GM23248 (cell line): ENCODE data around the gene MYLK3. TPM values are rescaled to one million over a fixed set of nuclear protein-coding genes. Genes with fewer than 3 reads are reported as not detected.

ENCODE experiments used
- DNase-seq: peaks from one replicate; pipeline ENCODE4 v3.0.0-alpha.2; 2015
- H2AFZ ChIP-seq: fragments of 200-600 bp; sonication (generic); 2 replicates; pipeline ENCODE4 v1.6.1; 2016; ENCODE audit warnings: antibody characterized with exemption
- H3F3A ChIP-seq: fragments of 200-600 bp; sonication (generic); 2 replicates; pipeline ENCODE4 v1.6.1; 2016; ENCODE audit warnings: mild to moderate bottlenecking, antibody characterized with exemption, mixed run types; ENCODE audit not compliant: insufficient read depth
- H3K27ac ChIP-seq: fragments of 200-600 bp; sonication (generic); 2 replicates; pipeline ENCODE4 v1.5.1; 2016; ENCODE audit warnings: mild to moderate bottlenecking
- H3K27me3 ChIP-seq: fragments of 200-600 bp; sonication (generic); replicated peaks from 2 replicates; pipeline ENCODE4 v1.6.1; 2016; ENCODE audit warnings: mild to moderate bottlenecking; ENCODE audit not compliant: insufficient read depth
- H3K36me3 ChIP-seq: fragments of 200-600 bp; sonication (generic); 2 replicates; pipeline ENCODE4 v1.6.1; 2016; ENCODE audit warnings: low read depth, mild to moderate bottlenecking
- H3K4me1 ChIP-seq: fragments of 200-600 bp; sonication (generic); 2 replicates; pipeline ENCODE4 v1.6.1; 2016; ENCODE audit warnings: mild to moderate bottlenecking; ENCODE audit not compliant: insufficient read depth
- H3K4me2 ChIP-seq: fragments of 200-600 bp; sonication (generic); one replicate; pipeline ENCODE4 v1.6.1; 2016; ENCODE audit warnings: mild to moderate bottlenecking; ENCODE audit not compliant: unreplicated experiment
- H3K4me3 ChIP-seq: fragments of 200-600 bp; sonication (generic); 2 replicates; pipeline ENCODE4 v1.5.1; 2016; ENCODE audit warnings: mild to moderate bottlenecking
- H3K79me2 ChIP-seq: fragments of 200-600 bp; sonication (generic); 2 replicates; pipeline ENCODE4 v1.6.1; 2016; ENCODE audit warnings: mild to moderate bottlenecking; ENCODE audit not compliant: insufficient read depth
- H3K9ac ChIP-seq: fragments of 200-600 bp; sonication (generic); 2 replicates; pipeline ENCODE4 v1.6.1; 2016; ENCODE audit warnings: mild to moderate bottlenecking
- H3K9me2 ChIP-seq: fragments of 200-600 bp; sonication (generic); 2 replicates; pipeline ENCODE4 v1.6.1; 2016; ENCODE audit warnings: mixed run types, mild to moderate bottlenecking, moderate library complexity; ENCODE audit not compliant: insufficient read depth
- H3K9me3 ChIP-seq: fragments of 200-600 bp; sonication (generic); one replicate; pipeline ENCODE4 v1.6.1; 2017; ENCODE audit warnings: low read depth
- H4K20me1 ChIP-seq: fragments of 200-600 bp; sonication (generic); 2 replicates; pipeline ENCODE4 v1.6.0; 2016; ENCODE audit not compliant: insufficient read depth
- EZH2 ChIP-seq: fragments of 200-600 bp; sonication (generic); IDR thresholded peaks from 2 replicates; pipeline ENCODE4 v1.6.1; 2018; ENCODE audit warnings: antibody characterized with exemption, mild to moderate bottlenecking; ENCODE audit not compliant: insufficient read depth, poor library complexity, severe bottlenecking
- EZH2phosphoT487 ChIP-seq: fragments of 200-600 bp; sonication (generic); IDR thresholded peaks from 2 replicates; pipeline ENCODE4 v1.6.1; 2018; ENCODE audit warnings: antibody characterized with exemption, moderate library complexity, mild to moderate bottlenecking, low read depth; ENCODE audit not compliant: insufficient read depth
- WGBS, 2 experiments: methylation state at CpG; one replicate each; pipeline ENCODE4 v1.1.6; 2015 to 2017; ENCODE audit warnings: low lambda C conversion rate in 2 of 2, low coverage in 1 of 2; ENCODE audit errors: missing lambda C conversion rate in 2 of 2; 5-methylcytosine and 5-hydroxymethylcytosine counted together
- in situ Hi-C: fragments of 300-500 bp; cut with MboI; formaldehyde crosslinking; loops from 2 replicates; pipeline ENCODE4 v1.15.0; 2020
- polyA plus RNA-seq: library from polyadenylated mRNA; unstranded; fragments of >200 nt; fragmentation: Nextera tagmentation; extraction: Ambion mirVana; gene quantifications from 2 replicates; pipeline ENCODE4 v1.2.1, GENCODE V29; 2016
- total RNA-seq: library from RNA; depleted of rRNA; stranded (reverse); fragments of >200 nt; shearing (Covaris generic); gene quantifications from 2 replicates; pipeline ENCODE4 v1.2.3, GENCODE V29; 2014

MYLK3 gene
- total and polyA plus RNA-seq, 2 experiments from 2014 or later = not detected

DNA sequence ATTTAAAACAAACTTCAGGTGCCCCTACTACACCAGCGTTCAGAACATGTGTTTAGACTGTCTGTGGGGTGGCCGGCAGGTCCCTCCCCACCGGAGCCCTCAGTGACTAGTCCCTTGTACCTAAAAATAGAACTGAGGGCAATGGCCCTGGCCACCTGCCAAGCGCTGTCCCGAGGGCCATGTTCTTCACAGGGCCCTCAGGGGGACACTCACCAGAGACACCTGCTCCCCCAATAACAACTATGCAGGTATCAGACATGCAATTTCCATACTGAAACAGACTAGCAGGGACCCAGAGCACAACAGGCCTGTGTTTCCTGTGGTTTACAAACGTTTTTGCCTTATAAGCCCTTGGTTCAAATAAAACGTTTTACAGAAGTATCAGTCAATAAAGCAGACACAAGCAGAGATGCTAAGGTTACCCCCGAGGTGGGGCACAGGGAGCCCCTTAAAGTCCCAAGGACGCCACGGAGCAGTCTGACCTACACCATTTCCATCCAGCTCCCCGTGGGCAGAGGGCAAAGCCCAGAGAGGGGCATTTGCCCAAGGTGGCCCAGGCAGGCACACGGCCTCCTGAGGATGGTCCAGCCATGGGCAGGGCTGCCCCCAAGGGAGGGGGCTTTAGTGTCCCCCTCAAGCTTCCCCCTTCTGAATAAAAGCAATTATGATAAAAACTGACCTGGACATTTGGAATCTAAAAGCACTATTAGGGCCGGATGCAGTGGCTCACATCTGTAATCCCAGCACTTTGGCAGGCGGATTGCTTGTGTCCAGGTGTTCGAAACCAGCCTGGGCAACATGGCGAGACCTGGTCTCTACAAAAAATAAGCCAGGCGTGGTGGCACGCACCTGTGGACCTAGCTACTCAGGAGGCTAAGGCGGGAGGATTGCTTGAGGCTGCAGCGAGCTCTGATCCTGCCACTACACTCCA, 896 bp upstream of the MYLK3 start:
- no peaks in the 10 kb centered on the region for H3K36me3 ChIP-seq
- no peaks in the 10 kb centered on the region for H3K27me3 ChIP-seq
- no peaks in the 10 kb centered on the region for H4K20me1 ChIP-seq
- H3K9ac ChIP-seq = no peak overlapping the region
- no peak overlapping the region for H3K4me2 ChIP-seq
- H3K4me1 ChIP-seq = no peaks in the 10 kb centered on the region
- no peak overlapping the region for H3K27ac ChIP-seq
- in situ Hi-C loops = no loop called here
- H3K9me2 ChIP-seq = no peaks in the 10 kb centered on the region
- no peak overlapping the region for H3K4me3 ChIP-seq
- WGBS, 2 experiments = 60 to 64% methylated on average over 20 of the region's 20 CpGs
- no peaks in the 10 kb centered on the region for H3K79me2 ChIP-seq
- no peak for TF ChIP-seq EZH2
- TF ChIP-seq EZH2phosphoT487 = no peak
- no peaks in the 10 kb centered on the region for H3F3A ChIP-seq
- no peaks in the 10 kb centered on the region for H3K9me3 ChIP-seq
- no peak overlapping the region for H2AFZ ChIP-seq
- DNase-seq = no peak

DNA sequence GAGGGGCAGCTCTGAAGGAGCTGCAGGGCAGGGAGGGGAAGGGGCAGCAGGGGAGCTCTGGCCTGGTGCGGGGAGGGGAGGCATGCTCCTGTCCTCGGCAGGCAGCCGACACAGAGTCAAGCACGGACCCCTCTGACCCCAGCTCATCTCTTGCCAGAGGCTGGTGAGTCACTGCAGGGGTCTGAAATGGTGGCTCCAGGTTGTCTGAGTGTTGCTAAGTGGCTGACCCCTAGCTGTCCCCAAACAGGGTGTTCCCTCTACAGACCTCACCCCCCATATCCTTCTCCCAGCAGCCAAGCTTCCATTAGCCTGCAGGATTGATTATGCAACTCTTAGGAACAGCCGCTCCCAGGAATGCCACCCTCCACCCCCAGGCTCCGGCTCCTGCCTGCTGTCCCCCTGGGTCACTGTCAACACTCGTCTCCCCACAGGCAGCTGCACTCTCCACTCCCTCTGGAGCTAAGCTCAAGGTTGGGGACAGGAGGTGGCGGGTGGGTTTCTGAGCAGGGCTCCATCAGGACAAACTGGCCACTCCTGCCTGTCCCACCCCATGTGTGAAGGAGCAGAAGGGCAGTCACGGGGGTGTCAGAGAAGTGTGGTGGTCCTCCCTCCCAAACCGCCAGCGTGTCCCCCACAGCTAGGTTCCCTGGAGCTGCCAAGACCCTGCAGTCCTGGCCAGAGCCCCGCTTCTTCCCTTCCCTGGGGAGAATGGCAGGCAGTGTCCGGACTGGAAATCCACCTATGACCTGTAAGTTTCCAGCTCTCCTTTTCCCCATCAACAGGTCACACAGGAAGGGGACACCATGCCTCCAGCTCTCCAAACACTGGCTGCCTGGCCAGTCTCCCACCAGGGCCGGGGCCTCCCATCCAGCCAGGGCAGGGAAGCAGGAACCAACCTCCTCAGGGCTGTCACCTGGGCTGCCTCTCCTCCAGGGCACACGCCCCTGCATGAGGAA, 1.0 kb downstream of the MYLK3 start:
- H3K9ac ChIP-seq = no peak overlapping the region
- no peaks in the 10 kb centered on the region for H3K9me3 ChIP-seq
- H3K27ac ChIP-seq = no peak overlapping the region
- no peak overlapping the region for H3K4me2 ChIP-seq
- no peak overlapping the region for H3K4me3 ChIP-seq
- no peak for DNase-seq
- H4K20me1 ChIP-seq = no peaks in the 10 kb centered on the region
- no peak for TF ChIP-seq EZH2phosphoT487
- TF ChIP-seq EZH2 = no peak
- H3K27me3 ChIP-seq = no peaks in the 10 kb centered on the region
- H3K4me1 ChIP-seq = 0 out of 2 replicates have a peak, but pooled peaks cover 5% of the 10 kb centered on the region
- no peaks in the 10 kb centered on the region for H3F3A ChIP-seq
- H3K9me2 ChIP-seq = no peaks in the 10 kb centered on the region
- 56 to 60% methylated on average over 12 to 15 of the region's 15 CpGs for WGBS, 2 experiments
- H3K36me3 ChIP-seq = no peaks in the 10 kb centered on the region
- H3K79me2 ChIP-seq = no peaks in the 10 kb centered on the region
- H2AFZ ChIP-seq = no peak overlapping the region
- in situ Hi-C loops = no loop called here

DNA sequence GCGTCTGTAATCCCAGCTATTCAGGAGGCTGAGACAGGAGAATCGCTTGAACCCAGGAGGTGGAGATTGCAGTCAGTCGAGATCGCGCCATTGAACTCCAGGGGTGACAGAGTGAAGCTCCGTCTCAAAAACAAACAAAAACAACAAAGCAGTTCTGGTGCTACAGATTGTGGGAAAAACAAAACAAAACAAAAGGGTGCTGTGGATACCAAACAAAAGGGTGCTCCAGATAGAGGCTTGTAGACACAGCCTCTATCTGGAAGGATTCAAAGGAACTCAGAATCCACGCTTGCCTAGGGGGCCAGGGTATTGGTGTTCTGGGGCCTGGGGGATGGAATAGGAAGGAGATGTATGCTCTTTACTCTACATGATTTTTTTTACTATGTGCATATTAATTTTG, 2.5 kb downstream of the MYLK3 start:
- in situ Hi-C loops = no loop called here
- Histone ChIP-seq H4K20me1 (no peaks in the 10 kb centered on the region), H3K4me3 (no peak overlapping the region), H3K27me3 (no peaks in the 10 kb centered on the region), H3K27ac (no peak overlapping the region), H3K9ac (no peak overlapping the region), H3K36me3 (no peaks in the 10 kb centered on the region), H3K4me1 (0 out of 2 replicates have a peak, but pooled peaks cover 5% of the 10 kb centered on the region), H3K4me2 (no peak overlapping the region), H3K79me2 (no peaks in the 10 kb centered on the region), H3F3A (no peaks in the 10 kb centered on the region), H2AFZ (no peak overlapping the region), H3K9me2 (no peaks in the 10 kb centered on the region), H3K9me3 (no peaks in the 10 kb centered on the region)
- no peak for TF ChIP-seq EZH2phosphoT487
- TF ChIP-seq EZH2 = no peak
- WGBS, 2 experiments = 84 to 85% methylated on average over 7 of the region's 7 CpGs
- no peak for DNase-seq

DNA sequence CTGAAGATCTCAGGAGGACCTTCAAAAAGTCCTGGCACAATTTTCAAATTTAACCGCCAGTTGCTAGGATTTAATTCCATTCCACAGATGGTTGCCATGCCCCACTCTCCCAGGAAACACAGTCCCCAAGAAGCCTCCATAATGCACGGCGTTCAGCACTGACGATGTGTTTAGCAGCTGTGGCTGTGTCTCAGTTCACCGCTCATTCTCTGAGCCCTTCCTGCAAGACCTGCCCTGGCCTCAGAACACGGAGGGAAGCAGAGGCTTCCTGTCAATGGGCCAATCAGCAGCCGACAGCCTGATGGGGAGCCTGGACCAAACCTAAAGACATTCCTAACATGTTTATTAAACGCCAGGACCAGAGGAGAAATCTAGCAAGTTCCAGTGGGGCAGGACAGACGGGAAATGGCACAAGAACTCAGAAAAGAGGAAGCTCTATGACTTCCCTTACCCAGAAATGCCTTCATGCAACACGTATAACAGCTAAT, 4.9 kb downstream of the MYLK3 start:
- Histone ChIP-seq H3K27ac (no peak overlapping the region), H3K9me3 (no peaks in the 10 kb centered on the region), H3K79me2 (no peaks in the 10 kb centered on the region), H3K36me3 (no peaks in the 10 kb centered on the region), H3K27me3 (no peaks in the 10 kb centered on the region), H3F3A (no peaks in the 10 kb centered on the region), H3K9me2 (no peaks in the 10 kb centered on the region), H2AFZ (peak overlapping the region; percentile 87), H3K4me3 (peak overlapping the region; percentile 37; the same call in 1 of the 2 replicates), H3K4me2 (peak overlapping the region; percentile 46), H3K4me1 (0 out of 2 replicates have a peak, but pooled peaks cover 5% of the 10 kb centered on the region), H3K9ac (peak overlapping the region; percentile 9; the same call in 1 of the 2 replicates), H4K20me1 (no peaks in the 10 kb centered on the region)
- WGBS, 2 experiments = 4 to 6% methylated on average over 10 of the region's 10 CpGs
- in situ Hi-C loops = no loop called here
- peak; percentile 47 for DNase-seq
- TF ChIP-seq EZH2 (no peak), EZH2phosphoT487 (no peak)
